ENCODE data around the gene POLR3A.
"Not testable (repeated sequence)": the region's sequence is repeated elsewhere in the genome, so short reads cannot be mapped to it uniquely, and the experiment has no call there.

The POLR3A gene

DNA sequence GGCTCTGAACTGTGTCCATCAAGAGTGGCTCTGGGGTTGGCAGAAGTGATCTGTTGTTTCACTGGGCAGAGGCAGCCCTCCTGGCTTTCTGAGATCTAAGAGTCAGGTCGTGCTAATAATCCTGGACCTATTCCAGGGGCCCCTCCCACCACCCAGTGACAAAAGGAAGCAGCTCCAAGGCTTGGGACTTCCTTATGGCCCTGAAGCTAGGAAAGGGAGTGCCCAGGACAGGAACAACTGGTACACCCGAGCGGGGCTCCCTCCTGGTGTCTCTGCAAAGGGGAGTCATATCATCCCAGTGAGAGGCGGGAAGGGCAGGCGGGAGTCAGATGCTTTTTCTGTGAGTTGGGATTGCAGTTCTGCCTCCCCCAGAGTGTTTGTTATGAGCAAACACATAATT, 36.7 kb upstream of the POLR3A start:
- H4K20me1 ChIP-seq (ENCODE audit: low read depth, low read length) = no peaks in the 10 kb centered on the region
- no peaks in the 10 kb centered on the region for H3K79me2 ChIP-seq (ENCODE audit: insufficient read depth, low read length)
- no peaks in the 10 kb centered on the region for H3K27me3 ChIP-seq (ENCODE audit: low read length)

DNA sequence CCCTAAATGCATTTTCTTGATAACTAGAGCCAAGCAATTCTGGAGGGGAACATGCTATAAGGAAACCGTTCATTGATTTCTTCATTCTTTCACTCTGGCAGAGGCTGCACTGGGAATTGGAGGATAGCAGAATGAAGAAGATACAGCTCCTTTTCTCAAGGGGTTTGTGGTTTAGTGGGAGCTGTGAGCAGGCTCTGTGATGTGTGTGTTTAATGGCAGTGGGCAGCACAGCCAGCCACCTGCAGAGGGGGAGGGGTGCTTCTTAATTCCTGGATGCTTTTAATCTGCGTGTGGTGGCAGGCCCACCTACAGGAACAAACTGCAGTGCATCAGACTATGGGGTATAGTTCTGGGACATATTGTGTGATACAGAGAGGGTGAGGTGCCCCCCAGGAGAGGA, 36.3 kb upstream of the POLR3A start:
- no peak overlapping the region for H3K27ac ChIP-seq (ENCODE audit: low read depth, low read length)

More for the DNA sequence above, 36.7 kb upstream of the POLR3A start:
- no peaks in the 10 kb centered on the region for H3K36me3 ChIP-seq (ENCODE audit: low read length)
- H3K9me2 ChIP-seq (replicated peaks; ENCODE audit: insufficient read depth, low read length) = no peaks in the 10 kb centered on the region
- TF ChIP-seq, protein P1, sequence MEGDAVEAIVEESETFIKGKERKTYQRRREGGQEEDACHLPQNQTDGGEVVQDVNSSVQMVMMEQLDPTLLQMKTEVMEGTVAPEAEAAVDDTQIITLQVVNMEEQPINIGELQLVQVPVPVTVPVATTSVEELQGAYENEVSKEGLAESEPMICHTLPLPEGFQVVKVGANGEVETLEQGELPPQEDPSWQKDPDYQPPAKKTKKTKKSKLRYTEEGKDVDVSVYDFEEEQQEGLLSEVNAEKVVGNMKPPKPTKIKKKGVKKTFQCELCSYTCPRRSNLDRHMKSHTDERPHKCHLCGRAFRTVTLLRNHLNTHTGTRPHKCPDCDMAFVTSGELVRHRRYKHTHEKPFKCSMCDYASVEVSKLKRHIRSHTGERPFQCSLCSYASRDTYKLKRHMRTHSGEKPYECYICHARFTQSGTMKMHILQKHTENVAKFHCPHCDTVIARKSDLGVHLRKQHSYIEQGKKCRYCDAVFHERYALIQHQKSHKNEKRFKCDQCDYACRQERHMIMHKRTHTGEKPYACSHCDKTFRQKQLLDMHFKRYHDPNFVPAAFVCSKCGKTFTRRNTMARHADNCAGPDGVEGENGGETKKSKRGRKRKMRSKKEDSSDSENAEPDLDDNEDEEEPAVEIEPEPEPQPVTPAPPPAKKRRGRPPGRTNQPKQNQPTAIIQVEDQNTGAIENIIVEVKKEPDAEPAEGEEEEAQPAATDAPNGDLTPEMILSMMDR (IDR thresholded peaks at IDR 0.05; ENCODE audit: insufficient read depth, low read length, poor library complexity, severe bottlenecking) = no peak
- no peak for TF ChIP-seq EZH2phosphoT487 (conservative IDR thresholded peaks at IDR 0.05; ENCODE audit: low read length)
- no peak overlapping the region for H3K9ac ChIP-seq (ENCODE audit: low read length)
- H3K27ac ChIP-seq (ENCODE audit: low read depth, low read length) = no peak overlapping the region
- no peak overlapping the region for H3K4me3 ChIP-seq (ENCODE audit: insufficient read depth, low read length, poor library complexity, severe bottlenecking)
- H3F3A ChIP-seq (ENCODE audit: insufficient read depth) = no peaks in the 10 kb centered on the region
- H2AFZ ChIP-seq (ENCODE audit: low read depth, low read length, severe bottlenecking) = no peak overlapping the region
- no peaks in the 10 kb centered on the region for H3K9me3 ChIP-seq (ENCODE audit: insufficient read depth, low read length)
- H3K4me2 ChIP-seq (ENCODE audit: low read depth, low read length, poor library complexity, severe bottlenecking) = no peak overlapping the region

DNA sequence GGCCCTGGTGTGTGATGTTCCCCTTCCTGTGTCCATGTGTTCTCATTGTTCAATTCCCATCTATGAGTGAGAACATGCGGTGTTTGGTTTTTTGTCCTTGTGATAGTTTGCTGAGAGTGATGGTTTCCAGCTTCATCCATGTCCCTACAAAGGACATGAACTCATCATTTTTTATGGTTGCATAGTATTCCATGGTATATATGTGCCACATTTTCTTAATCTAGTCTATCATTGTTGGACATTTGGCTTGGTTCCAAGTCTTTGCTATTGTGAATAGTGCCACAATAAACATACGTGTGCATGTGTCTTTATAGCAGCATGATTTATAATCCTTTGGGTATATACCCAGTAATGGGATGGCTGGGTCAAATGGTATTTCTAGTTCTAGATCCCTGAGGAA, 35.6 kb upstream of the POLR3A start:
- H3K4me2 ChIP-seq (ENCODE audit: low read depth, low read length, poor library complexity, severe bottlenecking); H3K79me2 ChIP-seq (ENCODE audit: insufficient read depth, low read length); H3K27me3 ChIP-seq (ENCODE audit: low read length); H2AFZ ChIP-seq (ENCODE audit: low read depth, low read length, severe bottlenecking); H3K4me3 ChIP-seq (ENCODE audit: insufficient read depth, low read length, poor library complexity, severe bottlenecking); H4K20me1 ChIP-seq (ENCODE audit: low read depth, low read length); H3K36me3 ChIP-seq (ENCODE audit: low read length); H3K9ac ChIP-seq (ENCODE audit: low read length); H3K9me2 ChIP-seq (replicated peaks; ENCODE audit: insufficient read depth, low read length); H3K27ac ChIP-seq (ENCODE audit: low read depth, low read length); H3F3A ChIP-seq (ENCODE audit: insufficient read depth); H3K9me3 ChIP-seq (ENCODE audit: insufficient read depth, low read length): not testable (repeated sequence)

More for the DNA sequence above, 36.3 kb upstream of the POLR3A start:
- H2AFZ ChIP-seq (ENCODE audit: low read depth, low read length, severe bottlenecking) = no peak overlapping the region
- no peaks in the 10 kb centered on the region for H3K79me2 ChIP-seq (ENCODE audit: insufficient read depth, low read length)
- no peak overlapping the region for H3K9ac ChIP-seq (ENCODE audit: low read length)
- H3F3A ChIP-seq (ENCODE audit: insufficient read depth) = no peaks in the 10 kb centered on the region
- H3K9me3 ChIP-seq (ENCODE audit: insufficient read depth, low read length) = no peaks in the 10 kb centered on the region
- TF ChIP-seq EZH2phosphoT487 (conservative IDR thresholded peaks at IDR 0.05; ENCODE audit: low read length) = no peak
- TF ChIP-seq, protein P1 (IDR thresholded peaks at IDR 0.05; ENCODE audit: insufficient read depth, low read length, poor library complexity, severe bottlenecking) = no peak
- H3K36me3 ChIP-seq (ENCODE audit: low read length) = no peaks in the 10 kb centered on the region
- H4K20me1 ChIP-seq (ENCODE audit: low read depth, low read length) = no peaks in the 10 kb centered on the region
- H3K4me3 ChIP-seq (ENCODE audit: insufficient read depth, low read length, poor library complexity, severe bottlenecking) = no peak overlapping the region
- no peak overlapping the region for H3K4me2 ChIP-seq (ENCODE audit: low read depth, low read length, poor library complexity, severe bottlenecking)
- H3K9me2 ChIP-seq (replicated peaks; ENCODE audit: insufficient read depth, low read length) = no peaks in the 10 kb centered on the region
- no peaks in the 10 kb centered on the region for H3K27me3 ChIP-seq (ENCODE audit: low read length)

DNA sequence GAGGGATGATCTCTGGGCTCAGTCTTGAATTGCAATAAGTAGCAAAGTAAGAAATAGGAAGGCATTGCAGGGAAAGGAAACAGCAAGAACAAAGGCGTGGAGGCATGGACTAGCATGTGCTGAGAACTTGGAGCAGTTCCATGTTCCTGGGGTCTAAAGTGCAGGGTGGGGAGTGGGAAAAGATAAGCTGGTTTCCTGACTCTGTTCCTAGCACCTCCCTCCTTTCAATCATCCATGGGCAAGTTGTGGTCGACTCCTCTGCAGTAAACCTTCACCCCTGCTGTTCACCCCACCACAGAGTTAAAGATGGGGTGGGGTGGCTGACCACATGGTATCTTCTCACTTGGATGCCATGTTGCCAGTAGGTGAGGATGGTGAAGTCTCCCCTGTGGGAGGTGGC, 33.9 kb upstream of the POLR3A start:
- Histone ChIP-seq H3K9me2 (replicated peaks; ENCODE audit: insufficient read depth, low read length) (no peaks in the 10 kb centered on the region), H3K9me3 (ENCODE audit: insufficient read depth, low read length) (no peaks in the 10 kb centered on the region), H3K9ac (ENCODE audit: low read length) (no peak overlapping the region), H3K27ac (ENCODE audit: low read depth, low read length) (no peak overlapping the region), H4K20me1 (ENCODE audit: low read depth, low read length) (no peaks in the 10 kb centered on the region), H3K36me3 (ENCODE audit: low read length) (no peaks in the 10 kb centered on the region), H3K4me2 (ENCODE audit: low read depth, low read length, poor library complexity, severe bottlenecking) (no peak overlapping the region), H3F3A (ENCODE audit: insufficient read depth) (no peaks in the 10 kb centered on the region), H2AFZ (ENCODE audit: low read depth, low read length, severe bottlenecking) (no peak overlapping the region), H3K27me3 (ENCODE audit: low read length) (no peaks in the 10 kb centered on the region), H3K79me2 (ENCODE audit: insufficient read depth, low read length) (no peaks in the 10 kb centered on the region), H3K4me3 (ENCODE audit: insufficient read depth, low read length, poor library complexity, severe bottlenecking) (no peak overlapping the region)
- TF ChIP-seq, protein P1 (IDR thresholded peaks at IDR 0.05; ENCODE audit: insufficient read depth, low read length, poor library complexity, severe bottlenecking) = no peak
- no peak for TF ChIP-seq EZH2phosphoT487 (conservative IDR thresholded peaks at IDR 0.05; ENCODE audit: low read length)

Measured in SU-DHL-6 (cell line).